HG02798 (cell line): ENCODE results near the gene AGA.

ENCODE experiments used
- ATAC-seq: cut with Tn5 transposase; IDR thresholded peaks from one replicate; pipeline ENCODE4 v1.9.1; 2021; ENCODE audit warnings: mild to moderate bottlenecking; ENCODE audit not compliant: unreplicated experiment, poor library complexity

Gene AGA

GRCh38 chr4:177448850-177449249, 6.6 kb upstream of the AGA start:
- no peak for ATAC-seq

- no peak for ATAC-seq
These were observed 5.3 kb upstream of the AGA start for GRCh38 chr4:177447417-177448004.

GRCh38 chr4:177446586-177446985, 4.3 kb upstream of the AGA start:
- ATAC-seq = no peak

- no peak for ATAC-seq
These were observed 2.9 kb upstream of the AGA start for GRCh38 chr4:177444911-177445736.

GRCh38 chr4:177441061-177441802, 1.0 kb downstream of the AGA start:
- peak; percentile 30 for ATAC-seq

GRCh38 chr4:177436456-177436855, 5.8 kb downstream of the AGA start:
- no peak for ATAC-seq

- ATAC-seq = no peak
These were observed 7.6 kb downstream of the AGA start for GRCh38 chr4:177434667-177435066.

- ATAC-seq = no peak
These were observed 15.0 kb downstream of the AGA start for GRCh38 chr4:177427192-177427591.

- no peak for ATAC-seq
These were observed 22.8 kb downstream of the AGA start for GRCh38 chr4:177419434-177419833.

- ATAC-seq = no peak
These were observed 28.6 kb downstream of the AGA start for GRCh38 chr4:177413656-177414055.

GRCh38 chr4:177413076-177413475, 29.2 kb downstream of the AGA start:
- ATAC-seq = no peak

GRCh38 chr4:177411996-177412395, 30.2 kb downstream of the AGA start:
- ATAC-seq = no peak

- ATAC-seq = no peak
These were observed 31.7 kb downstream of the AGA start for GRCh38 chr4:177410566-177410965.

- ATAC-seq = no peak
These were observed 34.2 kb downstream of the AGA start for GRCh38 chr4:177408023-177408422.

GRCh38 chr4:177405508-177405907, 36.7 kb downstream of the AGA start:
- ATAC-seq = no peak

GRCh38 chr4:177404986-177405385, 37.3 kb downstream of the AGA start:
- ATAC-seq = no peak

GRCh38 chr4:177404342-177404741, 37.9 kb downstream of the AGA start:
- no peak for ATAC-seq

- ATAC-seq = no peak
These were observed 38.5 kb downstream of the AGA start for GRCh38 chr4:177403746-177404145.

GRCh38 chr4:177401658-177402273, 40.5 kb downstream of the AGA start:
- no peak for ATAC-seq

GRCh38 chr4:177400030-177400429, 42.2 kb downstream of the AGA start:
- no peak for ATAC-seq

- ATAC-seq = no peak
These were observed 45.9 kb downstream of the AGA start for GRCh38 chr4:177396352-177396751.
